Thoracic aorta (tissue), 2 donors: Measurements from ENCODE around the gene SZT2. TPM values are rescaled to one million over a fixed set of nuclear protein-coding genes. Genes with fewer than 3 reads are reported as not detected.

Experiments
- ATAC-seq: fragments of 150-250 bp; one replicate; pipeline ENCODE4 v1.8.0; 2017; ENCODE audit warnings: low read depth; ENCODE audit not compliant: insufficient number of reproducible peaks, low FRiP score
- DNase-seq: peaks from one replicate; pipeline ENCODE4 v3.0.0-alpha.2; 2020; ENCODE audit warnings: low spot score
- H3K27ac ChIP-seq, 2 donors: fragments of 200-600 bp; sonication (generic); 1 replicate in 1 of 2; 2 replicates in 1 of 2; pipeline ENCODE4 v1.5.1; 2016; ENCODE audit warnings: mild to moderate bottlenecking in 2 of 2, moderate library complexity in 2 of 2
- H3K27me3 ChIP-seq: fragments of 200-600 bp; sonication (generic); replicated peaks from 2 replicates; pipeline ENCODE4 v1.6.0; 2016; ENCODE audit warnings: mild to moderate bottlenecking; ENCODE audit not compliant: insufficient read depth
- H3K36me3 ChIP-seq: fragments of 200-600 bp; sonication (generic); one replicate; pipeline ENCODE4 v1.5.1; 2016
- H3K4me1 ChIP-seq, 2 donors: fragments of 200-600 bp; sonication (generic); 1 replicate in 1 of 2; 2 replicates in 1 of 2; pipeline versions ENCODE4 v1.5.1 to v1.6.0; 2016; ENCODE audit warnings: low read depth in 2 of 2, mild to moderate bottlenecking in 1 of 2; ENCODE audit not compliant: control insufficient read depth in 1 of 2
- H3K4me3 ChIP-seq: fragments of 200-600 bp; sonication (generic); 2 replicates; pipeline ENCODE4 v1.5.1; 2016; ENCODE audit warnings: mild to moderate bottlenecking
- H3K9me3 ChIP-seq: fragments of 200-600 bp; sonication (generic); 2 replicates; pipeline ENCODE4 v1.5.1; 2016
- total RNA-seq, 2 donors: library from RNA; depleted of rRNA; stranded (reverse); fragments of >200 nt; gene quantifications; one replicate each; pipeline versions ENCODE4 v1.1.0 to v1.2.3, GENCODE V29; 2016
- TF ChIP-seq, protein P1 (sequence below): fragments of 200-600 bp; sonication (generic); IDR thresholded peaks from one replicate; pipeline ENCODE4 v1.5.1; 2019; ENCODE audit warnings: antibody characterized with exemption

The SZT2 gene
- total RNA-seq, 2 donors from 2014 or later = 50.0 to 65.3 TPM

DNA sequence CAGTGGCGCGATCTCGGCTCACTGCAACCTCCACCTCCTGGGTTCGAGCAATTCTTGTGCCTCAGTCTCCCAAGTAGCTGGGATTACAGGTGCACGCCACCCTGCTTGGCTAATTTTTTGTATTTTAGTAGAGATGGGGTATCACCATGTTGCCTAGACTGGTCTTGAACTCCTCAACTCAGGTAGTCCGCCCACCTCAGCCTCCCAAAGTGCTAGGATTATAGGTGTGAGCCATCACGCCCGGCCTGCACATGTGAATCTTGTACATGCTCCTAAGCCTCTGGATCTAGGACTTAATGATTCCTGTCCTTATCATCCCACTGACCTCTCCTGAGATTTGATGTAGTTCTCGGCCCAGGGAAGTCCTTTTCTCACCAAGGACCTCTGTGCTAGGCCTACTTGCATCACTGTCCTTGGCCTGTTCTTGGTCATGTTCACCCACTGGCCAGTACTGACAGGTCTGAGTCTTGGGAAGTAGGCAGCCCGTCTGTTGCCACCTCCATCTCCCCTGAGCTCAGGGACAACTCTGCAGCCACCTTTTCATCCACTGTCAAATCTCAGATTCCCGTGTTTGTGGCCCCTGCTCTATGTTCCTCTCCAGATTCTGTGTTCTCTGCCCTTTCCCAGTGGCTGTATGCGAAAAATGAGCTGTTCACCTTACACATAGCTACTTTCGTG, 54.6 kb downstream of the SZT2 start:
- DNase-seq = no peak
- Histone ChIP-seq H3K27me3 (no peaks in the 10 kb centered on the region), H3K27ac (no peak overlapping the region), H3K9me3 (no peaks in the 10 kb centered on the region), H3K4me3 (no peak overlapping the region), H3K4me1 (no peaks in the 10 kb centered on the region), H3K36me3 (peaks cover 95% of the 10 kb centered on the region)
- no peak for ATAC-seq
- TF ChIP-seq, protein P1, sequence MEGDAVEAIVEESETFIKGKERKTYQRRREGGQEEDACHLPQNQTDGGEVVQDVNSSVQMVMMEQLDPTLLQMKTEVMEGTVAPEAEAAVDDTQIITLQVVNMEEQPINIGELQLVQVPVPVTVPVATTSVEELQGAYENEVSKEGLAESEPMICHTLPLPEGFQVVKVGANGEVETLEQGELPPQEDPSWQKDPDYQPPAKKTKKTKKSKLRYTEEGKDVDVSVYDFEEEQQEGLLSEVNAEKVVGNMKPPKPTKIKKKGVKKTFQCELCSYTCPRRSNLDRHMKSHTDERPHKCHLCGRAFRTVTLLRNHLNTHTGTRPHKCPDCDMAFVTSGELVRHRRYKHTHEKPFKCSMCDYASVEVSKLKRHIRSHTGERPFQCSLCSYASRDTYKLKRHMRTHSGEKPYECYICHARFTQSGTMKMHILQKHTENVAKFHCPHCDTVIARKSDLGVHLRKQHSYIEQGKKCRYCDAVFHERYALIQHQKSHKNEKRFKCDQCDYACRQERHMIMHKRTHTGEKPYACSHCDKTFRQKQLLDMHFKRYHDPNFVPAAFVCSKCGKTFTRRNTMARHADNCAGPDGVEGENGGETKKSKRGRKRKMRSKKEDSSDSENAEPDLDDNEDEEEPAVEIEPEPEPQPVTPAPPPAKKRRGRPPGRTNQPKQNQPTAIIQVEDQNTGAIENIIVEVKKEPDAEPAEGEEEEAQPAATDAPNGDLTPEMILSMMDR = no peak

GRCh38 chr1:43444836-43445235, 55.1 kb downstream of the SZT2 start:
- H3K9me3 ChIP-seq = no peaks in the 10 kb centered on the region
- no peaks in the 10 kb centered on the region for H3K4me1 ChIP-seq
- no peak overlapping the region for H3K4me3 ChIP-seq
- ATAC-seq = no peak
- H3K27me3 ChIP-seq = no peaks in the 10 kb centered on the region
- DNase-seq = no peak
- no peak overlapping the region for H3K27ac ChIP-seq
- H3K36me3 ChIP-seq = peaks cover 96% of the 10 kb centered on the region
- TF ChIP-seq, protein P1 = no peak

DNA sequence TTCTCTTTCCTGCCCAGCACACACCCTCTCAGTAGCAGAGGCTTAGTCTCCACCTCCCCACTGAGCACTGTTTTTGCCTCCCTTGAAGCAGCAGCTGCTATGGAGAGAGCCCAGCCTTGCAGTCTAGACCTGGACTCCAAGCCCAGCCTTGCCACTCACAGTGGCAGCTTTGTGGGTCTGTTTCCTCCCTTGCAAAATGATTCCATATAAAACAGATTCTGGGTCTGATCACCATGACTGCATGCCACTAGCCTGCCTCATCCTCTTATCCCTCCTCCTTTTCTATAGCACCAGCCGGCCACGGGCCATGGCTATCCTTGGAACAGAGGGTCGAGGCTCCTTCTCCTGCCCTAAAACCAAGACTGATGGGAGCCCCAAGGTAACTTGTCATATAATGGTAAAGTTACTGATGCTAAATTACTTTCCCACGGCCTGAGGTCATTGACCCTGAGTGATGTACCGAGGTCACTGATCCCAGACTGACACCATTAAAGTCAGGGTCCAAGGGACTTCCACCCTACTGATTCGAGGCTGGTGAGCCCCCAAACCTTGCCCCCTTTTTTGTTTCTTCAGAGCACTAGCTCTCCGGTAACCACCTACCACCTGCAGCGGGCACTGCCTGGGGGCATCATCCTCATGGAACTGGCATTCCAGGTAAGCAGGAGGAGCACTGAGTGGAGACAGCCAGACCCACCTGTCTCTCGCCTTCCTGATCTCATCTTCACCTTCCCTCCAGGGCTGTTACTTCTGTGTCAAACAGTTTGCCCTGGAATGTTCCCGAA, 56.1 kb downstream of the SZT2 start:
- TF ChIP-seq, protein P1 = no peak
- H3K27me3 ChIP-seq = no peaks in the 10 kb centered on the region
- H3K36me3 ChIP-seq = peaks cover 93% of the 10 kb centered on the region
- no peak for ATAC-seq
- no peaks in the 10 kb centered on the region for H3K4me1 ChIP-seq
- H3K27ac ChIP-seq = no peak overlapping the region
- no peak overlapping the region for H3K4me3 ChIP-seq
- no peaks in the 10 kb centered on the region for H3K9me3 ChIP-seq
- DNase-seq = no peak

DNA sequence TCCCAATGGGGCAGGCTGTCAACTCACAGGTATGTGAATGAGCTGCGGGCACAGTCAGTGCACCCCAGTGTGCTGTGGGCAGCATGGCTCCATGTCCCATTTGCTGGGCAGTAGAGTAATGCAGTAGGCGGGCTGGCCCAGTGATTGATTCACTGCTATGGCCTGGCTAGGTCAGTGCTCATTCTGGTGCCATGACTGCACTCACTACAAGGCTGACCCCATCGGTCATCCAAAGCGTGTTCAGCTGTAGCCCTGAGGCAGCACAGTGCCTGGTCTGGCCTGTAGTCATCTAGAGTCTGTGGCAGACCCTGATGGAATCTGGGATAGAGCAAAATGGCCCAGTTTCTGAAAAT, 56.7 kb downstream of the SZT2 start:
- Histone ChIP-seq H3K4me3 (no peak overlapping the region), H3K27ac (no peak overlapping the region), H3K27me3 (no peaks in the 10 kb centered on the region), H3K4me1 (no peaks in the 10 kb centered on the region), H3K9me3 (no peaks in the 10 kb centered on the region), H3K36me3 (peaks cover 93% of the 10 kb centered on the region)
- TF ChIP-seq, protein P1 = no peak
- DNase-seq (no peak), ATAC-seq (no peak)

DNA sequence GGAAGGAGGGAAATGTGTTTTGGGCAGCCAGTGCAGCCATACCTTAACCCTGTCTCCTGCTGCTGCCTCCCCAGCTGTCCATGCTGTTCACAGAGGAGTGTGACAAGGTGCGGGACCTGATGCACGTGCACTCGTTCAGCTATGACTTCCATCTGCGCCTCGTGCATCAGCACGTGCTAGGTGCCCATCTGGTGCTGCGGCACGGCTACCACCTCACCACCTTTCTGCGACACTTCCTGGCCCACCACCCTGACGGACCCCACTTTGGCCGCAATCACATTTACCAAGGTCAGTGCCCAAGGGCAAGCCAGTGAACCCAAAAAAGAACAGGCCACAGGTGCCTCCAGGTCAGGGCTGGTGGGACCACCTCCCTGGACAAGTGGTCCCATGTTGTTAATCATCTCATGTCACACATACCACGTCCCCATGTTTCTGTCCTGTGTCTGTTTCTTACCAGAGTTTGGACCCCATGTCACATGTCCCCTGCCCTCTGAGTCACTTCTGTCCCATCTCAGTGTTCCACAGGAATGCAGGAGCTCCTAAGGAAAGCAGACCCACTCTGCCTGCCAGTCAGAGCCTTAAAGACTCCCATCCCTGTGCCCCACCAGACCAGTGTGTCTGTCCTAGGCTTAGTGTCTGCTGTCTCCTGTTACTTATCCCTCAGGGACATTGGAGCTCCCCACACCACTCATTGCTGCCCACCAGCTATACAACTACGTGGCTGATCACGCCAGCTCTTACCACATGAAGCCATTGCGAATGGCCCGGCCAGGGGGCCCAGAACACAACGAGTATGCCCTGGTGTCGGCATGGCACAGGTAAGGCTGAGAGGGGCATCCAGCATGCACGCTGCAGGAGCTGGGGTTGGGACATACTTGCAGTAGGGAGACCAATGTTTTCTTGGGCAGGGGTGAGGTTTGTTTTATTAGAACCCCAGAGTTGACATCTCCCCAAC, 57.5 kb downstream of the SZT2 start:
- peaks cover 0 to 4% of the 10 kb centered on the region in 2 donors for H3K4me1 ChIP-seq
- no peak for DNase-seq
- H3K9me3 ChIP-seq = no peaks in the 10 kb centered on the region
- no peaks in the 10 kb centered on the region for H3K27me3 ChIP-seq
- TF ChIP-seq, protein P1 = no peak
- no peak overlapping the region for H3K27ac ChIP-seq
- peaks cover 86% of the 10 kb centered on the region for H3K36me3 ChIP-seq
- ATAC-seq = no peak
- H3K4me3 ChIP-seq = no peak overlapping the region
